Measurements from ENCODE around the gene RGS9. TPM values are rescaled to one million over a fixed set of nuclear protein-coding genes. Genes with fewer than 3 reads are reported as not detected.

RGS9 gene
- total and polyA plus RNA-seq, 2 donors (not counting 1 experiment from before 2014, with no cell fraction given): 0.36 to 3.4 TPM

DNA sequence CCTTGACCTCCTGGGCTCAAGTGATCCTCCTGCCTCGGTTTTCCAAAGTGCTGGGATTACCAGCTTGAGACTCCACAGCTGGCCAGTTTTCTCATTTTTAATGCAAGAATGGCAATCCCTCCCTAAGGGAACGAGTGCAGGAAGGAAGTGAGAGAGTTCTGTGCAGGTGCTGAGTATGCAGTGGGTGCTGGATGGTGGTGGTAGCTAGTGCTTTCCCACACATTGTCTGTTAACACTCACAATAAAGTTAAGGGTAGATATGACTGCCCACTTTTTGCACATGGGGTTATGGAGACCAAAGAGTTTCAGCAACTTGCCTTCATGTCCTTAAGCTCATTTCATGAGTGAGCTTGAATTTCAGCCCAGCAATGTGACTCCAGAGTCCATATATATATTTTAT is 18.5 kb downstream of the RGS9 start:
- H3K9me3 Mint-ChIP-seq (ENCODE audit: insufficient read depth): no peaks in the 10 kb centered on the region
- no peak overlapping the region for H3K4me2 ChIP-seq (replicated peaks; ENCODE audit: low read depth, low read length, poor library complexity, severe bottlenecking)
- H3K4me3 ChIP-seq (ENCODE audit: control extremely low read depth in 1 of 5, extremely low read depth in 1 of 5, insufficient read depth in 1 of 5, low read depth in 2 of 5, low read length in 4 of 5): no peak overlapping the region
- WGBS (ENCODE audit: insufficient coverage): 0% methylated on average over 1 of the region's 2 CpGs
- peak overlapping the region; percentile 53 for H3K4me3 Mint-ChIP-seq
- ChIA-PET POLR2A (interaction anchor here (0.6 to 1.5 kb wide), 4 partner anchors 33 to 1049 kb away, joined by 3 to 7 read pairs (median 5); no protein-coding TSS in a partner anchor), CTCF (interaction anchor here (0.7 to 1.6 kb wide), 6 partner anchors 8 to 42 kb away, joined by 3 to 9 read pairs (median 4); partner anchors contain the start of gene RGS9)
- no peaks in the 10 kb centered on the region for H3K36me3 ChIP-seq (replicated peaks in 1 of 2; ENCODE audit: control extremely low read depth in 1 of 2, control insufficient read depth in 1 of 2, extremely low read depth in 1 of 2, insufficient read depth in 2 of 2, low read length in 1 of 2)
- no peak overlapping the region for H3K9ac ChIP-seq (ENCODE audit: low read length)
- intact Hi-C loops (cut with micrococcal nuclease): no loop called here
- no peaks in the 10 kb centered on the region for H3K27me3 ChIP-seq (replicated peaks in 1 of 4; ENCODE audit: control extremely low read depth in 1 of 4, control insufficient read depth in 3 of 4, insufficient read depth in 4 of 4, low read length in 3 of 4)
- no peaks in the 10 kb centered on the region for H4K20me1 ChIP-seq (ENCODE audit: control insufficient read depth, insufficient read depth, low read length, poor library complexity, severe bottlenecking)
- TF ChIP-seq EZH2 (IDR thresholded peaks at IDR 0.05; ENCODE audit: borderline replicate concordance, insufficient read depth, low read depth, low read length, poor library complexity, severe bottlenecking): no peak
- TF ChIP-seq, protein P1, sequence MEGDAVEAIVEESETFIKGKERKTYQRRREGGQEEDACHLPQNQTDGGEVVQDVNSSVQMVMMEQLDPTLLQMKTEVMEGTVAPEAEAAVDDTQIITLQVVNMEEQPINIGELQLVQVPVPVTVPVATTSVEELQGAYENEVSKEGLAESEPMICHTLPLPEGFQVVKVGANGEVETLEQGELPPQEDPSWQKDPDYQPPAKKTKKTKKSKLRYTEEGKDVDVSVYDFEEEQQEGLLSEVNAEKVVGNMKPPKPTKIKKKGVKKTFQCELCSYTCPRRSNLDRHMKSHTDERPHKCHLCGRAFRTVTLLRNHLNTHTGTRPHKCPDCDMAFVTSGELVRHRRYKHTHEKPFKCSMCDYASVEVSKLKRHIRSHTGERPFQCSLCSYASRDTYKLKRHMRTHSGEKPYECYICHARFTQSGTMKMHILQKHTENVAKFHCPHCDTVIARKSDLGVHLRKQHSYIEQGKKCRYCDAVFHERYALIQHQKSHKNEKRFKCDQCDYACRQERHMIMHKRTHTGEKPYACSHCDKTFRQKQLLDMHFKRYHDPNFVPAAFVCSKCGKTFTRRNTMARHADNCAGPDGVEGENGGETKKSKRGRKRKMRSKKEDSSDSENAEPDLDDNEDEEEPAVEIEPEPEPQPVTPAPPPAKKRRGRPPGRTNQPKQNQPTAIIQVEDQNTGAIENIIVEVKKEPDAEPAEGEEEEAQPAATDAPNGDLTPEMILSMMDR (IDR thresholded peaks at IDR 0.05): no peak
- H3K9me3 ChIP-seq (ENCODE audit: control extremely low read depth in 1 of 3, control insufficient read depth in 2 of 3, insufficient read depth in 1 of 3, low read length in 2 of 3): no peaks in the 10 kb centered on the region
- peaks cover 14% of the 10 kb centered on the region for H3K4me1 Mint-ChIP-seq
- peak overlapping the region; percentile 87 for H3K27ac Mint-ChIP-seq
- ATAC-seq (ENCODE audit: low read depth) (no peak), DNase-seq (no peak)
- no peaks in the 10 kb centered on the region for H3K27me3 Mint-ChIP-seq
- peaks cover 10 to 14% of the 10 kb centered on the region in 2 donors for H3K4me1 ChIP-seq (ENCODE audit: control insufficient read depth in 2 of 2, insufficient read depth in 2 of 2, low read length in 2 of 2)
- no peak overlapping the region for H3K27ac ChIP-seq (ENCODE audit: low read length in 2 of 2)
- H2AFZ ChIP-seq (ENCODE audit: insufficient read depth, low read depth, low read length, poor library complexity, severe bottlenecking): no peak overlapping the region
- H3K79me2 ChIP-seq (ENCODE audit: control insufficient read depth, insufficient read depth, low read length): no peaks in the 10 kb centered on the region

DNA sequence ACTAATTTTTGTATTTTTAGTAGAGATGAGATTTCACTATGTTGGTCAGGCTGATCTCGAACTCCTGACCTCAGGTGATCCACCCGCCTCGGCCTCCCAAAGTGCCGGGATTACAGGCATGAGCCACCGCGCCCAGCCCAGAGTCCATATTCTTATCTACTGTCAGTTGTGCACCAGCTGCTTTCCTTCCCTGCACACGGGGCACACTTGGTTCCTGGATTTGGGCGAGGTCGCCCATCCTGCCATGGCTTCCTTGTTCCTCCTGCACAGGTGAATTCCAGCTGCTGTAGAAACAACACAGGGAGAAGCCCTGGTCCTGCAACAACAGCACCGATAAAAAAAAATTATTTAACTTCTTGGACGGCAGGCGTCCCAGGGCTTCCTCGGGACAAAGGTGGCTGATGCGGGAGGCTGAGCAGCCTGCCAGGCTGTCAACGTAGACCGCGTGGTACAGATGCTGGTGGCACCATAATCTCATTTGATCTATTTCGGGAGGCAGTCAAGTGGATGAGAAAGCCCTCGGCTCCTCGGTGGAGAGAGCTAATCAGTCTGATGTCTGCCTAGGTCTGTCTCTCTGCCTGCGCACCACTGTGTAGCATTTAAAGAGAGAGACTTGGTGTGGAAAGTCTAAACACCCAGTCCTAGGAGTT is 19.1 kb downstream of the RGS9 start:
- Histone ChIP-seq H3K4me1 (ENCODE audit: control insufficient read depth in 2 of 2, insufficient read depth in 2 of 2, low read length in 2 of 2) (peaks cover 10 to 14% of the 10 kb centered on the region in 2 donors), H4K20me1 (ENCODE audit: control insufficient read depth, insufficient read depth, low read length, poor library complexity, severe bottlenecking) (no peaks in the 10 kb centered on the region), H3K9ac (ENCODE audit: low read length) (no peak overlapping the region), H3K4me2 (replicated peaks; ENCODE audit: low read depth, low read length, poor library complexity, severe bottlenecking) (no peak overlapping the region), H3K27ac (ENCODE audit: low read length in 2 of 2) (no peak overlapping the region), H3K36me3 (replicated peaks in 1 of 2; ENCODE audit: control extremely low read depth in 1 of 2, control insufficient read depth in 1 of 2, extremely low read depth in 1 of 2, insufficient read depth in 2 of 2, low read length in 1 of 2) (no peaks in the 10 kb centered on the region), H3K27me3 (replicated peaks in 1 of 4; ENCODE audit: control extremely low read depth in 1 of 4, control insufficient read depth in 3 of 4, insufficient read depth in 4 of 4, low read length in 3 of 4) (no peaks in the 10 kb centered on the region), H3K4me3 (ENCODE audit: control extremely low read depth in 1 of 5, extremely low read depth in 1 of 5, insufficient read depth in 1 of 5, low read depth in 2 of 5, low read length in 4 of 5) (no peak overlapping the region), H3K79me2 (ENCODE audit: control insufficient read depth, insufficient read depth, low read length) (no peaks in the 10 kb centered on the region), H3K9me3 (ENCODE audit: control extremely low read depth in 1 of 3, control insufficient read depth in 2 of 3, insufficient read depth in 1 of 3, low read length in 2 of 3) (no peaks in the 10 kb centered on the region), H2AFZ (ENCODE audit: insufficient read depth, low read depth, low read length, poor library complexity, severe bottlenecking) (no peak overlapping the region)
- intact Hi-C loops (cut with micrococcal nuclease): no loop called here
- ATAC-seq (ENCODE audit: low read depth) (no peak), DNase-seq (no peak)
- H3K27me3 Mint-ChIP-seq: no peaks in the 10 kb centered on the region
- WGBS (ENCODE audit: insufficient coverage): 93% methylated on average over 21 of the region's 21 CpGs
- POLR2A ChIA-PET: interaction anchor here (0.6 to 0.8 kb wide), 2 partner anchors 34 to 1049 kb away, joined by 4 to 7 read pairs; no protein-coding TSS in a partner anchor
- CTCF ChIA-PET: interaction anchor here (0.5 to 1.9 kb wide), 3 partner anchors 7 to 142 kb away, joined by 3 to 4 read pairs (median 4); partner anchors contain the start of gene RGS9
- no peaks in the 10 kb centered on the region for H3K9me3 Mint-ChIP-seq (ENCODE audit: insufficient read depth)
- no peak overlapping the region for H3K4me3 Mint-ChIP-seq
- peaks cover 14% of the 10 kb centered on the region for H3K4me1 Mint-ChIP-seq
- H3K27ac Mint-ChIP-seq: no peak overlapping the region
- TF ChIP-seq EZH2 (IDR thresholded peaks at IDR 0.05; ENCODE audit: borderline replicate concordance, insufficient read depth, low read depth, low read length, poor library complexity, severe bottlenecking): no peak
- TF ChIP-seq, protein P1 (IDR thresholded peaks at IDR 0.05): no peak
